K562 (cell line): ENCODE results near the gene IGLON5. TPM values are rescaled to one million over a fixed set of nuclear protein-coding genes. Genes with fewer than 3 reads are reported as not detected.
A peak's percentile ranks its signal among the peaks of the same experiment; 100 is the strongest.

ENCODE experiments used
- BRCA1 ChIP-seq, 2 experiments: fragments of 450-650 bp in 1 of 2; sonication (generic) in 1 of 2; formaldehyde crosslinking in 1 of 2; IDR thresholded peaks; 2 replicates each; pipeline versions ENCODE4 v1.5.0 to v1.6.1; 2017 to 2020; ENCODE audit warnings: mild to moderate bottlenecking in 1 of 2, missing genetic modification reagents in 1 of 2
- CC2D1A ChIP-seq: fragments of 450-650 bp; IDR thresholded peaks from 2 replicates; pipeline ENCODE4 v1.6.1; 2017; ENCODE audit warnings: mild to moderate bottlenecking
- CHD1 ChIP-seq: fragments of 200-600 bp; sonication (generic); IDR thresholded peaks from one replicate; pipeline ENCODE4 v1.6.1; 2012; ENCODE audit warnings: mild to moderate bottlenecking, moderate library complexity, low read length, inconsistent platforms
- E4F1 ChIP-seq: fragments of 250-450 bp; sonication (Bioruptor Pico); IDR thresholded peaks from 2 replicates; pipeline ENCODE4 v1.5.0; 2021; ENCODE audit warnings: mild to moderate bottlenecking, borderline replicate concordance
- SNIP1 ChIP-seq: fragments of 450-650 bp; IDR thresholded peaks from 2 replicates; pipeline ENCODE4 v1.7.1; 2017; ENCODE audit warnings: low read depth, mild to moderate bottlenecking
- STAT5A ChIP-seq: IDR thresholded peaks from 2 replicates; pipeline ENCODE4 v1.6.1; 2012; ENCODE audit warnings: low read length, inconsistent platforms, borderline replicate concordance
- STAT6 ChIP-seq: sonication (generic); formaldehyde crosslinking; IDR thresholded peaks from 2 replicates; pipeline ENCODE4 v1.8.1; 2023; ENCODE audit warnings: mild to moderate bottlenecking, missing genetic modification reagents
- TBL1XR1 ChIP-seq, 2 experiments: IDR thresholded peaks; 2 replicates each; pipeline ENCODE4 v1.6.1; 2012; ENCODE audit warnings: improper control_type of control experiment in 2 of 2, low read length in 2 of 2, mild to moderate bottlenecking in 1 of 2
- ZBTB7A ChIP-seq: IDR thresholded peaks from 2 replicates; pipeline ENCODE4 v1.6.1; 2011; ENCODE audit warnings: low read depth, mild to moderate bottlenecking, low read length, moderate library complexity, borderline replicate concordance; ENCODE audit not compliant: control insufficient read depth
- ZC3H8 ChIP-seq: fragments of 450-650 bp; IDR thresholded peaks from 2 replicates; pipeline ENCODE4 v1.6.1; 2017
- polyA plus RNA-seq, 8 experiments: library from polyadenylated mRNA; depleted of rRNA in 4 of 8; stranded (reverse) in 5 of 8; unstranded in 3 of 8; fragments of >200 nt; fragmentation: Nextera tagmentation in 2 of 8; fragmentation: Illumina TruSeq in 1 of 8; extraction: Ambion mirVana in 2 of 8; extraction: Trizol in 1 of 8; gene quantifications; 2 replicates each; pipeline versions ENCODE4 v1.2.1 to v1.2.3, GENCODE V29; 2011 to 2014; ENCODE audit warnings: inconsistent platforms in 1 of 8, missing spikeins in 1 of 8
- total RNA-seq, 7 experiments: library from RNA; depleted of rRNA in 6 of 7; stranded (reverse); fragments of >200 nt in 6 of 7; fragmentation: Illumina TruSeq in 2 of 7; extraction: Trizol in 2 of 7; gene quantifications; 2 replicates each; pipeline versions ENCODE4 v1.2.1 to v1.2.3, GENCODE V29; 2011 to 2021; ENCODE audit warnings: low replicate concordance in 1 of 7
- TF ChIP-seq, protein P1 (sequence below), 2 experiments: fragments of 450-650 bp; formaldehyde crosslinking in 1 of 2; IDR thresholded peaks; 2 replicates each; pipeline versions ENCODE4 v1.4.0 to v1.6.1; 2014 to 2020; ENCODE audit warnings: mild to moderate bottlenecking in 2 of 2, borderline replicate concordance in 1 of 2, low read depth in 1 of 2

The IGLON5 gene
- total and polyA plus RNA-seq, 9 of the 15 experiments (the other 6 are each of a cell fraction or from before 2014, with no cell fraction given): 0.03 to 0.22 (median 0.14) TPM; not detected in 2

DNA sequence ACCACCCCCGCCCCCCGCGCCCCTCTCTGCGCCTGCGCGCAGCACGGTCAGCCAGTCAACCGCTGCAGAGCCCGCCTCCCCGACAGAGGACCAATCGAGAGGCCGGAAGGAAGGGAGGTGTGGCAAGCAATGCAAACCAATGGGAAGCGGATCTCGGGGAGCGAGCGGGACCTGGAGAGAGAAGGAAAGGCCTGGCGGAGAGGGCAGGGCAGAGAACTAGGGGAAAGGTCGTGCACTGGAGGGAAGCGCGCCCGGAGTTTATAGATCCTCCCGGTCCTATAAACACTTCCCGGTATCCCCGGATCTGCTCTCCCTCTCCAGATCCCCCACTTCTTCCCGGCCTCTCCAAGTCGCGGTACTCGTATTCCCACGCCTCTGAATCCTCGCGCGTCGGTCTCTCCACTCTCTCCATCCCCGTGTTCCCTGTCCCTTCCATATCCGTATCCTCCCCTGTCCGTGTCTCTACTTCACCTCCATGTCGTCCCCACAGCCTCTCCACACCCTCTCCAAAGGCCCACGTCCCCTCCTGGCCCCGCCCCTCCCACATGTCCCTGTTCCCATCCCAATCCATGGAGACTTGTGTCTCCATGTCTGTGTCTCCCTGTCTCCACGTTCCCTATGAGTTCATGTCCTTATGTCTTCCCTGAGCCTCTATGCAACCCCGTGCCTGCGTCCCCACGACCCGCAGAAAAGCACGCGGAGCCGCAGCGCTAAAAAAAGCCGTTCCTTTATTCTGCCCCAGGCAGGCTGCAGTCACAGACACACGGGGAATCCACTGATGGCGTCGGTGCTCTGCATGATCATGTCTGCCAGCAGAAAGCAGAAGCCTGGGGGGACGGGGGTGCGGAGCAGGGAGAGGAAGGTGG lies 55.2 kb downstream of the IGLON5 start (continued):
- TF ChIP-seq E4F1 (CRISPR knock-in tag): no peak
- no peak for TF ChIP-seq BRCA1 (IDR thresholded peaks at IDR 0.05)
- TF ChIP-seq BRCA1 (CRISPR knock-in tag; IDR thresholded peaks at IDR 0.05): no peak
- TF ChIP-seq SNIP1: no peak
- TF ChIP-seq CC2D1A: peak; percentile 60
- no peak for TF ChIP-seq STAT6 (CRISPR knock-in tag)
- no peak for TF ChIP-seq STAT5A
- TF ChIP-seq, protein P1, sequence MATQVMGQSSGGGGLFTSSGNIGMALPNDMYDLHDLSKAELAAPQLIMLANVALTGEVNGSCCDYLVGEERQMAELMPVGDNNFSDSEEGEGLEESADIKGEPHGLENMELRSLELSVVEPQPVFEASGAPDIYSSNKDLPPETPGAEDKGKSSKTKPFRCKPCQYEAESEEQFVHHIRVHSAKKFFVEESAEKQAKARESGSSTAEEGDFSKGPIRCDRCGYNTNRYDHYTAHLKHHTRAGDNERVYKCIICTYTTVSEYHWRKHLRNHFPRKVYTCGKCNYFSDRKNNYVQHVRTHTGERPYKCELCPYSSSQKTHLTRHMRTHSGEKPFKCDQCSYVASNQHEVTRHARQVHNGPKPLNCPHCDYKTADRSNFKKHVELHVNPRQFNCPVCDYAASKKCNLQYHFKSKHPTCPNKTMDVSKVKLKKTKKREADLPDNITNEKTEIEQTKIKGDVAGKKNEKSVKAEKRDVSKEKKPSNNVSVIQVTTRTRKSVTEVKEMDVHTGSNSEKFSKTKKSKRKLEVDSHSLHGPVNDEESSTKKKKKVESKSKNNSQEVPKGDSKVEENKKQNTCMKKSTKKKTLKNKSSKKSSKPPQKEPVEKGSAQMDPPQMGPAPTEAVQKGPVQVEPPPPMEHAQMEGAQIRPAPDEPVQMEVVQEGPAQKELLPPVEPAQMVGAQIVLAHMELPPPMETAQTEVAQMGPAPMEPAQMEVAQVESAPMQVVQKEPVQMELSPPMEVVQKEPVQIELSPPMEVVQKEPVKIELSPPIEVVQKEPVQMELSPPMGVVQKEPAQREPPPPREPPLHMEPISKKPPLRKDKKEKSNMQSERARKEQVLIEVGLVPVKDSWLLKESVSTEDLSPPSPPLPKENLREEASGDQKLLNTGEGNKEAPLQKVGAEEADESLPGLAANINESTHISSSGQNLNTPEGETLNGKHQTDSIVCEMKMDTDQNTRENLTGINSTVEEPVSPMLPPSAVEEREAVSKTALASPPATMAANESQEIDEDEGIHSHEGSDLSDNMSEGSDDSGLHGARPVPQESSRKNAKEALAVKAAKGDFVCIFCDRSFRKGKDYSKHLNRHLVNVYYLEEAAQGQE (IDR thresholded peaks at IDR 0.05; ENCODE audit: borderline replicate concordance): no peak
- TF ChIP-seq, protein P1 (CRISPR knock-in tag; IDR thresholded peaks at IDR 0.05; ENCODE audit: low read depth): no peak
- peak; percentile 89 for TF ChIP-seq CHD1
- no peak for TF ChIP-seq ZBTB7A
- no peak for TF ChIP-seq ZC3H8
- 0 out of 4 replicates have a peak, but pooled peaks of 1 of the 2 experiments have one; percentile 11 for TF ChIP-seq TBL1XR1 (IDR thresholded peaks at IDR 0.05; ENCODE audit: low read length in 2 of 2)
